Ammon's horn (tissue), 1 donor: Measurements from ENCODE around the gene ZFP92.

Source experiments
- DNase-seq: peaks from one replicate; pipeline ENCODE4 v3.0.0-alpha.2; 2016; ENCODE audit warnings: low spot score

Gene ZFP92

GRCh38 chrX:153438532-153438931 lies 27.3 kb downstream of the ZFP92 start:
- peak; percentile 47 for DNase-seq

GRCh38 chrX:153439977-153440376 lies 28.7 kb downstream of the ZFP92 start:
- no peak for DNase-seq

- no peak for DNase-seq
These were observed 29.4 kb downstream of the ZFP92 start for GRCh38 chrX:153440556-153441135.

- DNase-seq = no peak
These were observed 30.0 kb downstream of the ZFP92 start for GRCh38 chrX:153441296-153441695.

DNA sequence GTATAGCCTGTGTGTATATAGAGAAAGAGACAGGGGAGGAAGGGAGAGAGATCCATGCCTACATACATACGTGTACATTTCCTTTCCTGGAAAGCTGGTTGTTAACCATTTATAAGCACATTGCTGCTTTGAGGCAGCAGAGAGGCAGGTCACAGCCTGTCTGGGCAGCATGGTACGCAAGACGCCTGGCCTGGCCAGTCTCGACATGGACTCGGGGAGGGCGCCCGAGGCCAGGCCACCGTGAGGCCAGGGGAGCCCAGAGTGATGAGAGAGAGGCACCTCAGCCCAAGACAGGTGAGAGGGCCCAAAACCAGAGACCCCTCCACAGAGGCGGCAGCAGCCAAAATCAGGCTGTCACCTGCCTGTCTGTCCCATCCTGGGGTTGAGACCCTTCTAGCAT lies 30.7 kb downstream of the ZFP92 start:
- no peak for DNase-seq

DNA sequence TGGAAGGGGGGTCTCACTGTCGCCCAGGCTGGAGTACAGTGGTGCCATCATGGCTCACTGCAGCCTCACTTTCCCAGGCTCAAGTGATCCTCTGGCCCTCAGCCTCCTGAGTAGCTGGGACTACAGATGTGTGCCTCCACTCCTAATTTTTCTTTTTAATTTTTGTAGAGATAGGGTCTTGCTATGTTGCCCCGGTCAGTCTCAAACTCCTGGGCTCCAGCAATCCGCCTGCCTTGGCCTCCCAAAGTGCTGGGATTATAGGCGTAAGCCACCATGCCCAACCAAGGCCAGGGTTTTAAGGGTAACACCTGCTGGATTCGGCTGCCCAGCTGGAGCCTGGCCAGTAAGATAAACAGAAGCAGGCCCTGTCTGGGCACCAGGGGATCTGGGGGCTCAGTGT lies 31.2 kb downstream of the ZFP92 start:
- DNase-seq = no peak

- no peak for DNase-seq
These were observed 32.4 kb downstream of the ZFP92 start for GRCh38 chrX:153443476-153444332.

GRCh38 chrX:153444333-153445011 lies 33.2 kb downstream of the ZFP92 start:
- DNase-seq = no peak

DNA sequence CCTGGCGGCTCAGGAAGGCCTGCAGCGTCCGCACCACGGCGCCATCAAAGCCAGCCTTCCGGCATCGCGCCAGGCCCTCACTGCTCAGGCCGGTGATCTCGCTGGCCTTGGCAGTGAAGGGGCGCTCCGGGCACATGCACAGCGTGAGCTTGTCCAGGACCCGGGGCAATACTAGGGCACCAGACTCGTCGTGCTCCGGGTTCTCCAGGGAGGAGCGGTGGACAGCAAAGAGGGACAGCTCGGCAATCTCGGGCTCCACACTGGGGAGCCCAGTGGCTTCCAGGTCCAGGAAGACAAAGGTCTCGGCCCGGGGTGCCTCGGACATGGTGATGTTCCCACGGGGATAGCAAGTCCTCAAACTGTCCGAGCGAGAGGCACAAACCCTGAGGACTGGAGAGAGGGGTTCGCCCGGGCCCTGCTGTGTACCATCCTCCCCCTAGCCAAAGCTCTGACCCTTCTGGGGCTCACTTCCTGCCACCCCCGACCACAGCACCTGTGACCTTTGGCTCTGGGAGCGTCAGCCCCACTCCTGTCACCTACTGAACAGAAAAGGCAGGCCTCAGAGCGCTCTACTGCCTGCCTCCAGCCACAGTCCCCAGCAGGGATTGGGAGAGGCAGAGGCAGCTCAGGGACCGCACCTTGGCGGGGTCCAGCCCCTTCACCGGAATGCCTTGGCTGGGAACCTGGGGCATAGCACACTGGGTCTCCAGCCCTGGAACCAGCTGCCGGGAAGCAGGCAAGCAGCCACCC lies 34.0 kb downstream of the ZFP92 start:
- no peak for DNase-seq

GRCh38 chrX:153445856-153446635 lies 34.8 kb downstream of the ZFP92 start, which contains the start of gene TREX2:
TSS of gene TREX2 (minus strand) at chrX:153446056. CDS start at chrX:153445430, 626 bp downstream.
- DNase-seq = no peak

DNA sequence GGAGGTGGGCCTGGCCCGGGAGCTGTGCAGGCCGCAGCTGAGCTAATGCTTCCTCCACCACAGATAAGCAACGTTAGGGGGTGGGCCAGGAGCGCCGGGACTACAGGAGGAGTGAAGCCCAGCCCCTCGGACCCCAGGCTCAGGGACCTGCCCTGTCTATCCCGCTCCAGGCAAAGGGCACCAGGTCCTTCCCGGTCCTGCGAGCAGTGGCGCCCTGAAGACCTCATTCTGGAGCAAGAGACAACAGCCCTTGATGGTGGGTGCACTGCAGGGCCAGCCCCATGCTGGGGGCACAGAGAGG lies 35.3 kb downstream of the ZFP92 start:
- DNase-seq = no peak

- DNase-seq = no peak
These were observed 35.8 kb downstream of the ZFP92 start for GRCh38 chrX:153446950-153447580.

- no peak for DNase-seq
These were observed 36.3 kb downstream of the ZFP92 start for GRCh38 chrX:153447581-153447960.

DNA sequence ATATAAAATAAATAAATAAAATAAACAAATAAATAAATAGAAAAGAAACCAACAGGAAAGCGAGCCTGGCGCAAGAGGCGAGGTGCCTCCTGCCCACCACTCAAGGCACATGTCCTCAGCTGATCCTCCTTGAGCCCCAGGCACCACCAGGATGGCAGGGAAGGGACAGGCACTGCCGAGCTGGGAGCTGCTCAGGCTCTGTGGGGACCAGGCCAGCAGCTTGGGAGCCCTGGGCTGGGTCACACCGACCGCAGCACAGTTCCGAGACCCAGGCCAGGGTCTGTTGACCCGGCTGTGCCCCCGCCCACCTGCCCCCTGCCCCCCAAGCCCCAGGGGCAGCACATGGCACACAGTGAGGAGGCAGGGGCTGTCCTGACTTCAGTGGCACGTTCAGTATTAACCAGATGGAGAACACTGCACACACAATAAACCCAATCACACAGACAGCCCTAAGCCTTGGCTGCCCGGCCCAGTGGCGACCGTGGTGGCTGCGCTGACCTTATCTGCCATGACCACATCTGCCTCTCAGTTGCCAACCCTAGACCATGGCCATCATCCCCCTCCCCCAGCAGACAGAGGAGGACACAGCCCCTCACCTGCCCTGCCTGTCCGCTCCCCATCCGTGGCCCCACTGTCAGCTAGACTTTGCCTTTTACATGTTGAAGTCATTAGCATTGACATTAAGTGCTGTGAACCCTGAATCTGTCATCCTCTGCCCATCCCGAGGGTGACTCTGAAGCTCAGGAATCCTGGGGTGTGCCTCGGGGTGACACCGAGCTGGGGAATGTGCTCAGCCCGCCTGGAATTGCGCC lies 37.5 kb downstream of the ZFP92 start:
- no peak for DNase-seq

GRCh38 chrX:153449368-153450113 lies 38.3 kb downstream of the ZFP92 start:
- no peak for DNase-seq

- DNase-seq = no peak
These were observed 39.1 kb downstream of the ZFP92 start for GRCh38 chrX:153450114-153450948.

DNA sequence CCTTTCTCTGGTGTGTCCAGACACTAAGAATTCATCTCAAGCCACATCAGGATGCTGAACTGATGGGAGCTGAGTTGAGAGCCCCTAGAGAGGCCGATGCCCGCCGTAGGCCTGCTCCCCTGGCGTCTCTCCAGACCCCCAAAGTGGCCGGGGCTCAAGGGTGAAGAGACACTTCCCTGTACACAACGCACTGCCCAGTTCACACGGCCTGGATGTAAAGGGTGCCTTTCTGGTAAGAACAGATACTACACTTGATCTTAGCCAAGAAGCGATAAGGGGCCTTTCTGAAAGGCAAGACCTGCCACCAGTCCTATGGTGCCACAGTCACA lies 39.6 kb downstream of the ZFP92 start:
- DNase-seq = no peak

DNA sequence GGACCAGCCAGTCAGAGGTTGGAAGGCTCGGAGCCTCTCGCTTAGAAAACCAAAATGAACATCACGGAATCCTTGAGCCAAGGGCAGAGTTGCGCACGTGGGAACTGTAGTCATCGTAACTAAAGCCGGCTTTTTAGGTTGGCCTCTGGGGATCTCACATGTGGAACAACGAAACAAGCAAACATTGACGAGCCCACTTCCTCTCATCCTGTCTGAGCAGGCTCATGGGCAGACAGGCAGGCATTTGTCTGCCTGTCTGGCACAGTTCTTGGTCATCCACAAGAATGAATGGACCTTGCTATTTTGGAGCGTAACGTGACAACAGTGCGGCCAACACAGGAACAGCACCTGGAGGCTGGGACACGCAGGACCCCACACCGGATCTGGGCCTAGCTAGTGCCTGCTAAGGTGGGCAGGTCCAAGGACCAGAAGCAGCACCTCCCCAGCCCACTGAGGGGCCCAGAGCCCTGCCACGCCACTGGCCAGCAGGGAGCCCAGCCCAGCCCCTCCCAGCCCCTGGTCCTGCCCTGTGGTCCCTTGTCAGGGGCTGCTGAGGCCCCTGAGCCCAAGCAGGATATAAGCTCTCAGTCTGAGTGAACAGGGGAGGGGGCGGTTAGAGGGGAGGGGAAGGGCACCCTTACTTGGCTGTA lies 43.8 kb downstream of the ZFP92 start:
- DNase-seq = no peak
